Activated naive CD4-positive, alpha-beta T cell treated with anti-CD3 and anti-CD28 coated beads for 36 hours (primary cell): Measurements from ENCODE around the gene GPRC5A. TPM values are rescaled to one million over a fixed set of nuclear protein-coding genes. Genes with fewer than 3 reads are reported as not detected.

ENCODE experiments used
- CTCF ChIA-PET: fragments of 350-600 bp; sonication (Branson Sonifier 250); formaldehyde crosslinking; loops from one replicate; lab custom pipeline; 2021; ENCODE audit warnings: antibody characterized with exemption; lab: Charles Lee
- DNase-seq: peaks from one replicate; pipeline ENCODE4 v3.0.0-alpha.2; 2020
- H3K27ac Mint-ChIP-seq: one replicate; pipeline ENCODE4 v1.8.0; 2021; ENCODE audit warnings: mild to moderate bottlenecking, mixed read lengths
- H3K27me3 Mint-ChIP-seq: one replicate; pipeline ENCODE4 v1.8.0; 2021; ENCODE audit warnings: low read depth, mixed read lengths
- H3K36me3 Mint-ChIP-seq: one replicate; pipeline ENCODE4 v1.8.0; 2021; ENCODE audit warnings: low read depth, mixed read lengths
- H3K4me1 Mint-ChIP-seq: one replicate; pipeline ENCODE4 v1.8.0; 2021; ENCODE audit warnings: low read depth, mixed read lengths
- H3K4me3 Mint-ChIP-seq: one replicate; pipeline ENCODE4 v1.8.0; 2021; ENCODE audit warnings: mild to moderate bottlenecking, moderate library complexity, mixed read lengths
- H3K9me3 Mint-ChIP-seq: one replicate; pipeline ENCODE4 v1.8.0; 2021; ENCODE audit warnings: mixed read lengths
- intact Hi-C: fragments of 100-400 bp; cut with micrococcal nuclease; formaldehyde crosslinking; loops from one replicate; pipeline ENCODE4 v1.15.1; 2023
- total RNA-seq, 2 experiments: library from RNA; stranded (reverse); gene quantifications; one replicate each; pipeline ENCODE4 v1.2.3, GENCODE V29; 2021

Gene GPRC5A
- total RNA-seq, 2 experiments from 2014 or later: 0.24 to 0.64 TPM

DNA sequence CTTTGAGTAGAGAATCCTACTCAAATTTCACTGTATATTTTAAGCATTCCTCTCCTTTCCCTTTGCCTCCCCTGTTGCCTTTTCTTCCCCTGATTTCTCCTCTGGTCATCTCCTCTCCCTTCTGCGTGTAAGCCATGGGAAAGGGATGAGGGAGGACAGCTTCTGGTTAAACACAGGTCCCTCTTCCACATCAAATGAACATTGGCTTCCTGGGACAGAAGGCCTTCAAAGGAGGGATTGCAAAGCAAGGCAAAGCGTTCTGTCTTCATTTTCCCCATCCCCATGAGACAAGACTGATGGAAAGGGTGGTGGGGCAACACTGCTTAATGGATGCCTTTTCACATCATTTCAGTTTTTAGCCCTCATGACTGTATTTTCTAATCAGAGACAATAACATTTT lies 26.2 kb downstream of the GPRC5A start:
- intact Hi-C loops: no loop called here
- Mint-ChIP-seq H3K4me1 (peaks cover 7% of the 10 kb centered on the region), H3K4me3 (no peak overlapping the region), H3K27me3 (peaks cover 6% of the 10 kb centered on the region), H3K36me3 (no peaks in the 10 kb centered on the region), H3K27ac (no peak overlapping the region), H3K9me3 (no peaks in the 10 kb centered on the region)
- no peak for DNase-seq
- CTCF ChIA-PET: interaction anchor here (1.2 to 4.5 kb wide), 7 partner anchors 10 to 317 kb away, joined by 4 to 91 read pairs (median 5); partner anchors contain the start of gene EMP1

DNA sequence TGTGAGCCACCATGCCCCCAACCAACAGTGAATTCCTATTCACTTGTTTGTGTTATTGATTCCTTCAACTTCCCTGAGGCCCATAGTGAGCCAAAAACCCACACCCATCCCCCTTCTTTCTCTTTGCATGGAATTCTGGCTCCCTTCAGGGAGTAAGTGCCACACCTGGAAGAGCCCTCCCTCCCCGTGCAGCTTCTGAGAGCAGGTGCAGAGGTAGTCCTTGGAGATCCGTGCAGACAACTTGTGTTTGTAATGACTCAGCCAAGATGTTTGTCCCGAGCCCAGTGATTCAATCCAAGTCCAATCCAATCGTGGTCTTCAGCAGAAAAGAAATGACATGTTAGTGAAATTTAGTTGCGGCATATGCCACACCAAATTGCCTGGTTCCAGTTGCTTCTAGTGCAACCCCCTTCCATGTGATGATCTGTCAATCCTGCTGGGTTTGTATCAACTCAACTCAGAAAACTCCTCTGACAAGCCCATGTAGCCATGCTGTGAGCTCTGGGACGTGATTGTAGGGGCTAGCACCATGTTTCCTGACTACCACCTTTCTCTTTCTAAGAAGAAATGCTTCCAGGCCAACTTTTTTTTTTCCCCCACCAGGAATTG lies 27.5 kb downstream of the GPRC5A start:
- H3K27ac Mint-ChIP-seq: no peak overlapping the region
- intact Hi-C loops: no loop called here
- H3K4me1 Mint-ChIP-seq: peaks cover 7% of the 10 kb centered on the region
- peaks cover 6% of the 10 kb centered on the region for H3K27me3 Mint-ChIP-seq
- no peaks in the 10 kb centered on the region for H3K36me3 Mint-ChIP-seq
- no peaks in the 10 kb centered on the region for H3K9me3 Mint-ChIP-seq
- CTCF ChIA-PET: interaction anchor here (0.7 to 1.1 kb wide), 3 partner anchors 11 to 336 kb away, joined by 3 to 7 read pairs (median 6); no protein-coding TSS in a partner anchor
- H3K4me3 Mint-ChIP-seq: no peak overlapping the region
- no peak for DNase-seq

DNA sequence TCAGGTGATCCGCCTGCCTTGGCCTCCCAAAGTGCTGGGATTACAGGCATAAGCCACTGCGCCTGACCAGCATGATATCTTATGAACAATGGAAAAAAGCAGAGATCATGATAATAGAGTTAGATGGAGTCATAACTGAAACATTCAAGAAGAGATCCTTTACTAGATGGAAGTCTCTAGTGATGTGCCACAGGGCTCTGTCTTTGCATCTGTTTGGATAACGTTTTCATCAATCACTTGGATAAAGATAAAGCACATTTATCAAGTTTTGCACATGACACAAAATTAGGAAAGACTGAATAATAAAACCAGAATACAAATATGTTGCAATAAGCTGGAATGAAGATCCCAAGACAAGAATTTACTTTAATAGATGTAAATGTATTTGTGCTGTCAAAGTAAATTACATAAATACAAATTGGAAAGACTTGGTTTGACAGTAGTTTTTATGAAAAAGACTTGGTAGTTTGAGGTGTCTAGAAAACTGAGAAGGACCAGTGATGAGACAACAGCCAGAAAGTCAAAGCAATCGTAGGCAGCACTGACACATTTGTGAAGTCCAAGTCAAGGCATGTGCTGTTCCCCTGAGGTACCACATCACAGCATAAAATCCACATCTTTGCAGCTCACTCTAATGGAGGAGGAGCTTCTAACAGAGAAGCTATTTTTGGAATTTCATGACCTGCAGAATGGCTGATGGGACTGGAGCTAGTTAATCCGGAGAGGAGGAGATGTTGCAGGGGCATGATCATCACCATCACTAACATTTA lies 28.5 kb downstream of the GPRC5A start:
- Mint-ChIP-seq H3K4me1 (peaks cover 7% of the 10 kb centered on the region), H3K36me3 (no peaks in the 10 kb centered on the region), H3K4me3 (no peak overlapping the region), H3K27ac (no peak overlapping the region), H3K27me3 (peaks cover 6% of the 10 kb centered on the region), H3K9me3 (no peaks in the 10 kb centered on the region)
- CTCF ChIA-PET: interaction anchor here (1.2 to 2.1 kb wide), 2 partner anchors 131 to 292 kb away, joined by 3 to 8 read pairs; no protein-coding TSS in a partner anchor
- DNase-seq: no peak
- intact Hi-C loops: no loop called here

GRCh38 chr12:12922191-12922616 lies 30.8 kb downstream of the GPRC5A start:
- Mint-ChIP-seq H3K4me1 (no peaks in the 10 kb centered on the region), H3K27ac (no peak overlapping the region), H3K9me3 (no peaks in the 10 kb centered on the region), H3K4me3 (no peak overlapping the region), H3K36me3 (no peaks in the 10 kb centered on the region), H3K27me3 (no peaks in the 10 kb centered on the region)
- intact Hi-C loops: no loop called here
- CTCF ChIA-PET: interaction anchor here (0.6 kb wide), 1 partner anchor 285 kb away, joined by 3 read pairs; no protein-coding TSS in a partner anchor
- DNase-seq: no peak

DNA sequence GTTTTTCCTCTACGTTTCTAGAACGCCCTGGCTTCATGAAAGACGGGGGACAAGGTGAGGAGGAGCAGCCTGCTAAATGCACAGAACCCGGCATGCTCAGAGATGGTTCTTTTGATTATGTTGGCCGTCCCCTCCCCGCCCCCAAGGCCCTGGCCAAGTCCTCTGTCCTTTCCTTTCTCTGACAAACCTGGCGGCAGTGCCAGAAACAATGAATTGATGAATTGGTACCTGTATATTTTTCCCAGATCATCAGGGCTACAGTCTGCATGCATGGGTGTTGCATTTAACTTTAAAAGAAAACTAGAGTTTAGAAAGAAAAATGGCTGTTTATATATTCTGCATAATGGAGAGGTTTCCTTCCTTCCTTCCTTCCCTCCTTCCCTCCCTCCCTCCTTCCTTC lies 31.6 kb downstream of the GPRC5A start:
- Mint-ChIP-seq H3K36me3 (no peaks in the 10 kb centered on the region), H3K4me1 (no peaks in the 10 kb centered on the region), H3K27ac (no peak overlapping the region), H3K27me3 (no peaks in the 10 kb centered on the region), H3K9me3 (no peaks in the 10 kb centered on the region), H3K4me3 (no peak overlapping the region)
- no peak for DNase-seq
- CTCF ChIA-PET: interaction anchor here (0.6 kb wide), 1 partner anchor 284 kb away, joined by 3 read pairs; no protein-coding TSS in a partner anchor
- intact Hi-C loops: no loop called here

GRCh38 chr12:12924169-12924568 lies 32.8 kb downstream of the GPRC5A start:
- no peaks in the 10 kb centered on the region for H3K9me3 Mint-ChIP-seq
- H3K36me3 Mint-ChIP-seq: no peaks in the 10 kb centered on the region
- CTCF ChIA-PET: no interaction called here
- no peaks in the 10 kb centered on the region for H3K27me3 Mint-ChIP-seq
- no peak overlapping the region for H3K4me3 Mint-ChIP-seq
- no peak overlapping the region for H3K27ac Mint-ChIP-seq
- intact Hi-C loops: no loop called here
- no peak for DNase-seq
- H3K4me1 Mint-ChIP-seq: no peaks in the 10 kb centered on the region

- H3K4me1 Mint-ChIP-seq: no peaks in the 10 kb centered on the region
Observed at GRCh38 chr12:12925388-12925787, 34.0 kb downstream of the GPRC5A start.

DNA sequence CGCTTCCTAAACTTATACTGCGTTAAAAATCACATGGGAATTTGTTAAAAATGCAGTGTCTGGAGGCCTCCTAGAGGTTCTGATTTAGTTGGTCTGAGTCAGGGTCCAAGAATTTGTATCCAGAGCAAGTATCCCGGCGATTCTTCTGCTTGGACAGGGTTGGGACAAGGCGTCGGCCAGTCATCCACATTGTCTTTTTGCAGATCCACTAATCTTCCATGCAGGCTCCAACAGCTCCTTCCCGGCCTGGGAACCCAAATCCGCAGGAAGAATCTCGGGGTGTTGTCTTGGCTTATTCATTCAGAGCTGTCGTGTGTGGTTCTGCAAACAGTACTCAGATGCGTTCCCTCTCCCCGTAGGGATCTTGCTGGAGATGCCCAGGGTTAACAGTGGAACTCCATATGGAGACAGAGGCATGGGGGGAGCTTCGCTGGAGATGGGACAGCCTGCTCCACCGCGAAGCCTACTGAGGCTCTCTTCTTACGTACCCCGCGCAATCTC lies 35.3 kb downstream of the GPRC5A start:
- no peak for DNase-seq
- Mint-ChIP-seq H3K4me1 (no peaks in the 10 kb centered on the region), H3K9me3 (no peaks in the 10 kb centered on the region), H3K4me3 (no peak overlapping the region), H3K27ac (no peak overlapping the region), H3K27me3 (no peaks in the 10 kb centered on the region), H3K36me3 (no peaks in the 10 kb centered on the region)
- CTCF ChIA-PET: interaction anchor here (0.7 kb wide), 1 partner anchor 43 kb away, joined by 3 read pairs; no protein-coding TSS in a partner anchor
- intact Hi-C loops: no loop called here

More at GRCh38 chr12:12925388-12925787, 34.0 kb downstream of the GPRC5A start:
- no peaks in the 10 kb centered on the region for H3K27me3 Mint-ChIP-seq
- no peak overlapping the region for H3K27ac Mint-ChIP-seq
- H3K9me3 Mint-ChIP-seq: no peaks in the 10 kb centered on the region
- no peaks in the 10 kb centered on the region for H3K36me3 Mint-ChIP-seq
- H3K4me3 Mint-ChIP-seq: no peak overlapping the region
- intact Hi-C loops: no loop called here
- CTCF ChIA-PET: interaction anchor here (0.7 kb wide), 1 partner anchor 9 kb away, joined by 3 read pairs; no protein-coding TSS in a partner anchor
- no peak for DNase-seq

- no peaks in the 10 kb centered on the region for H3K36me3 Mint-ChIP-seq
- H3K27ac Mint-ChIP-seq: no peak overlapping the region
- no peaks in the 10 kb centered on the region for H3K9me3 Mint-ChIP-seq
- peak; percentile 57 for DNase-seq
- no peaks in the 10 kb centered on the region for H3K4me1 Mint-ChIP-seq
- peak overlapping the region; percentile 38 for H3K4me3 Mint-ChIP-seq
- intact Hi-C loops: no loop called here
- CTCF ChIA-PET: interaction anchor here (0.7 kb wide), 1 partner anchor 44 kb away, joined by 3 read pairs; no protein-coding TSS in a partner anchor
- no peaks in the 10 kb centered on the region for H3K27me3 Mint-ChIP-seq
Observed at GRCh38 chr12:12927211-12928079, 36.1 kb downstream of the GPRC5A start.

- no peaks in the 10 kb centered on the region for H3K36me3 Mint-ChIP-seq
- no peak overlapping the region for H3K4me3 Mint-ChIP-seq
- CTCF ChIA-PET: no interaction called here
- intact Hi-C loops: no loop called here
- H3K27me3 Mint-ChIP-seq: no peaks in the 10 kb centered on the region
- no peak for DNase-seq
- H3K9me3 Mint-ChIP-seq: no peaks in the 10 kb centered on the region
- H3K27ac Mint-ChIP-seq: no peak overlapping the region
- no peaks in the 10 kb centered on the region for H3K4me1 Mint-ChIP-seq
Observed at GRCh38 chr12:12929696-12930095, 38.3 kb downstream of the GPRC5A start.

DNA sequence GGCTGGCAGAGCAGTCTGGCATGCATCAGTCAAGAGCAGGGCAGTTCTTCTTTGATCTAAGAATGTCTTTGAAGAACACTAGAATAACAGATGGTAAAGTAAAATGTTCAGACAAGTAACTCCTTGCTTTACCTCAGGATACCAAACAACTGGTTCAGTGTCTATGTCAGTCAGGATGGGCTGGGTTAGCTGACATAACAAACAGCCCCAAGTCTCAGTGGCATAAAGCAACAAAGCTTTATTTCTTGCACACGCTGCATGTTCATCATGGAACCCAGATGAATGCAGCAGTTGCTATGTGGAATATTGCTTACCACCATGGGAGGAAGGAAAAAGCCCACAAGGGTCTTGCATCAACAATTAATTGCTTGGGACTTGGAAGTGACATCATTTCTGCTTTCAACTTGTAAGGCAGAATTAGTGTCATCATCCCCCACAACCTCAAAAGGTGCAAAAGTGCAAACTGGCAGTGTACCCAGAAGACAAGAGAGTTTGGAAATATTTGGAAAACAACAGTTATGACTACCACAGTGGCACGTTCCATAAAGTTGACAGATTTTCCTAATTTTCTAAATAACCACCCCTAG lies 39.4 kb downstream of the GPRC5A start:
- H3K4me1 Mint-ChIP-seq: no peaks in the 10 kb centered on the region
- CTCF ChIA-PET: interaction anchor here (1.4 kb wide), 1 partner anchor 15 kb away, joined by 3 read pairs; no protein-coding TSS in a partner anchor
- H3K27me3 Mint-ChIP-seq: no peaks in the 10 kb centered on the region
- H3K9me3 Mint-ChIP-seq: no peaks in the 10 kb centered on the region
- H3K36me3 Mint-ChIP-seq: no peaks in the 10 kb centered on the region
- no peak for DNase-seq
- no peak overlapping the region for H3K4me3 Mint-ChIP-seq
- H3K27ac Mint-ChIP-seq: no peak overlapping the region
- intact Hi-C loops: no loop called here
